GM21529 (cell line): ENCODE results near the gene GSC.
"Not testable (repeated sequence)": the region's sequence is repeated elsewhere in the genome, so short reads cannot be mapped to it uniquely, and the experiment has no call there.

ENCODE experiments used
- ATAC-seq: cut with Tn5 transposase; IDR thresholded peaks from one replicate; pipeline ENCODE4 v1.9.1; 2021; ENCODE audit not compliant: unreplicated experiment

The GSC gene

GRCh38 chr14:94747739-94748138 lies 22.2 kb downstream of the GSC start:
- no peak for ATAC-seq

GRCh38 chr14:94747153-94747552 lies 22.8 kb downstream of the GSC start:
- ATAC-seq: not testable (repeated sequence)

- ATAC-seq: no peak
Measured at GRCh38 chr14:94746131-94746530, 23.8 kb downstream of the GSC start.

GRCh38 chr14:94738751-94739150 lies 31.2 kb downstream of the GSC start:
- no peak for ATAC-seq

GRCh38 chr14:94738097-94738496 lies 31.8 kb downstream of the GSC start:
- ATAC-seq: no peak

GRCh38 chr14:94728950-94729349 lies 41.0 kb downstream of the GSC start:
- ATAC-seq: no peak

GRCh38 chr14:94728440-94728839 lies 41.5 kb downstream of the GSC start:
- ATAC-seq: not testable (repeated sequence)

GRCh38 chr14:94726649-94727048 lies 43.3 kb downstream of the GSC start:
- not testable (repeated sequence) for ATAC-seq

GRCh38 chr14:94724993-94725392 lies 44.9 kb downstream of the GSC start:
- ATAC-seq: no peak

GRCh38 chr14:94722397-94722796 lies 47.5 kb downstream of the GSC start:
- no peak for ATAC-seq
